GM18526 (cell line): ENCODE data around the gene CPA4.

Experiments used
- POLR2A ChIP-seq: IDR thresholded peaks from 3 replicates; pipeline ENCODE4 v1.6.1; 2011; ENCODE audit not compliant: insufficient read length; ENCODE audit errors: extremely low read depth

The CPA4 gene

GRCh38 chr7:130346177-130346905 lies 53.4 kb downstream of the CPA4 start:
- TF ChIP-seq POLR2A: no peak

- no peak for TF ChIP-seq POLR2A
Measured at GRCh38 chr7:130346941-130347340, 54.0 kb downstream of the CPA4 start.

DNA sequence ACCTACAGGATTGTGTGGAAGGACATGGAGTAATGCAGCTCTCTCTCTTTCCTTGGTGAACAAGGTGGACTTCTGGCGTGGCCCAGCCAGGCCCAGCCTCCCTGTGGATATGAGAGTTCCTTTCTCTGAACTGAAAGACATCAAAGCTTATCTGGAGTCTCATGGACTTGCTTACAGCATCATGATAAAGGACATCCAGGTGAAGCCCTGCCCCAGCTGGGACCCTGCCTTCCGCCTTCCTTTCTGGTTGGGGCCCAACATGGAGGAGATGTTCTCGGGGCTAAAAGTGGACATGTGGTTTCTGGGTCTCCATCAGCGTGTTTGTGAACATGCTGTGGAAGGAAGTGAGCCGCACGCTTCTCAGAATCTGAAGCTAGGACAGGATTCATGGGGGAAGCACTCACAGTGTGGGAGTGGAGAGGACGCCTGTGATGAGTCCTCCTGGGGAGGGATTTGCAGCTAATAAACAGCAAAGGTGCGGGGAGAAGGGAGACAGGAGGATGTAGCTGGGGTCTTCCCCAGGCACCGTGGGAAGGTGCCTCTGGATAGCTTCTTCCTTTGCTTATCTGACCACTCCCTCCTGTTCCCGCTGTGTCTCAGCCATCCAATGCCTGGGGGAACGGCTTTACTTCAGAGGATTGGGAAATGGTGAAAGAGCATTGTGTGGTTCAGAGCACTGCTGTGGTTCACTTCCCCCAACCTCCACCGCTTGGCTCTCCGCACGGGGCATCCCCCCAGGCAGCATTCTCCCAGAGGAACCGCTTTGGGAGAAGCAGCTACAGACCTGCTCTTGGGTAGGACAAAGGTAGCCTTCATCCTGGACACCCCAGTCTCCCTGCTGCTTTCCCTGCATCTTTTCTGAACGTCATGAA lies 57.2 kb downstream of the CPA4 start:
- TF ChIP-seq POLR2A: no peak

DNA sequence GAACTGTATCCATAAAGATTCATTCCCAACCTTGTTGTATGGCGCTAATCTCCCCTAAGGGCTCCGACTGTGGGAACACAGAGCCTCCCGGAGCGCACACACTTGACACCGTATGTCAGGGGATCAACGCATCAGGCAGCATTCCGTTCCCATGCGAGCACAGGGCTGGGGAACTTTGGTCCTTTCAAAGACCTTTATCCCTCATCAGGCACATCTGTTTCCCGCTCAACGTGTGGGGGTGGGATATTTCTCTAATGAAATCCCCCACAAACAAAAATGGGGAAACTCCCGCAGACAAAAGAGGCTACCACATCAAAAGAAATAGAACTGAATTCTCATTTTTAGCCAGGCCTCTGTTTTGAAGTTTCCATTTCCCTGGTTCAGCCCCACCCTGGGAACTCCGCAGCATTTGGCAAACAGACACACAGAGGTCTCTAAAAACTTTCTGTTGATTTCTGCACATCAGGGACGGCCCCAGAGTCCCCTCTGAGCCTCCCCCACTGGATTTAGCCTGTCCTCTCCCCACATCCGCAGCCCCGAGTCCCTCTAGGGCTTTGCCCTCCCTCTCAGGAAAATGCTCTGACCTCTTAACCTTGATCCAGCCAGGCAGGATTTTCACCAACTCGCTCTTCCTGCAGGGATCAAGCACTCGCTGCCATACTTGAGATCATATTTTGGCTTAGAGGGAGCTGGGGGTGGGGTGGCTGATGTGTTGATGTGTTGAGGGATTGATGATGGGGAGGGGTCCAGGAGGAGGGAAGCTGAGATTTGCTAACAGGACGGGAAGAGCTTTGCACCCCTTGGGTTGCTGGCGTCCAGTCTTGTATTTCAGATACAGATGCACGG lies 58.2 kb downstream of the CPA4 start:
- TF ChIP-seq POLR2A: no peak

- no peak for TF ChIP-seq POLR2A
Measured at GRCh38 chr7:130351791-130352090, 58.8 kb downstream of the CPA4 start.

DNA sequence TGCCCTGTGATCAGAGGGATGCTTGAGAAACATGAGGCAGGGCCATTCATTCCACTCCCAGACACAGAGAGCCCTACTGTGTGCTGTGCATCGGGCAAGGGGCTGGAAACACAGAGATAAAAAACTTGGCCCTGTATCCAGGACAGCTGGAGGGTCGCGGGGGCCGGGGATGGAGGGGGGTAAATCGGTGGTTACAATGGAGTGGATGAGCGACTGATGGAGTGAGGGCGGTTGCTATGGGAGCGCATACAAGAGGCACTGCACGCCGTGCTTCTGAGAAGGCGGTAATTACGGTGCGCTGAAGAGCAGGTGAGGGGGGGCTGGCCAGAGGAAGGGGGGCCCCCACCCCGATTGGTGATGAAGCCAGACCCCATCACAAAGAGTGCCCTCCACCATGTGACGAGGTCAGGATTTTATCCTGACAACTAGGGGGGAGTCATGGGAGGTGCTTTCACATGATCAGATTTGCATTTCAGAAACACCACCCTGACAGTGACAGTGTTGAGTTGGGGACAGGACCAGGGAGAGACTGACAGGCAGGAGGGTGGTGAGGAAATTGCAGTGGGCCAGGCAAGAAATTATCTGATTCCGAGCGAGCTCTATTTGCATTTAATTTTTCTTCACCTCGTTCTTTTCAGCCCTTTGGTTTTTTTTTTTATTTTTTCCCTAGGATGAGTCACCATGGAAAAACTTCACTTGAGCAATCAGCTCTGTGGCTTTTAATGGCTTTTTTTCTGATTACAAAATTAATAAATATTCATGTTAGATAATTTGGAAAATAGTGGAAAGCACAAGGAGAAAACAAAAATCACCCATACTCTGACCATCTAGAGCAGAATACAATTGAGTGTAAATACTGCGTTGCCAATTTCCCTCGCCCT lies 59.5 kb downstream of the CPA4 start:
- no peak for TF ChIP-seq POLR2A

DNA sequence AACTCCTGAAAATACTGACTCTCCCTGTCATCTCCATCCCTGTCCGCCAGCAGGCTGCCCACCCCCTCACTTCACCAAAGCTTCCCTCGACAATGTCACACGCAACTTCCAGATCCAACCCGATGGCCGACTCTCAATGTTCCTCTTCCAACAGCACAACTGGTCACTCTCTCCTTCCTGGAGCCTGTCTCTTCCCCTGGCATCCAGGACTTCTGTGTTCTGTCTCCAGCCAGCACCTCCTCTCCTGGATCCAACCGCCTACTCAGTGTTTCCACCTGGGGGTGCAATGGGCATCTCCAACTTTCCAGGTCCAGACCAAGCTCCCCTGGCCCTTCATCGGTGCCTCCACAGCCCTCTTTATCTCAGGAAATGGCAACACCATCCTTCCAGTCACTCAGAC lies 60.2 kb downstream of the CPA4 start:
- no peak for TF ChIP-seq POLR2A

- TF ChIP-seq POLR2A: no peak
Measured at GRCh38 chr7:130356121-130356875, 63.3 kb downstream of the CPA4 start.

DNA sequence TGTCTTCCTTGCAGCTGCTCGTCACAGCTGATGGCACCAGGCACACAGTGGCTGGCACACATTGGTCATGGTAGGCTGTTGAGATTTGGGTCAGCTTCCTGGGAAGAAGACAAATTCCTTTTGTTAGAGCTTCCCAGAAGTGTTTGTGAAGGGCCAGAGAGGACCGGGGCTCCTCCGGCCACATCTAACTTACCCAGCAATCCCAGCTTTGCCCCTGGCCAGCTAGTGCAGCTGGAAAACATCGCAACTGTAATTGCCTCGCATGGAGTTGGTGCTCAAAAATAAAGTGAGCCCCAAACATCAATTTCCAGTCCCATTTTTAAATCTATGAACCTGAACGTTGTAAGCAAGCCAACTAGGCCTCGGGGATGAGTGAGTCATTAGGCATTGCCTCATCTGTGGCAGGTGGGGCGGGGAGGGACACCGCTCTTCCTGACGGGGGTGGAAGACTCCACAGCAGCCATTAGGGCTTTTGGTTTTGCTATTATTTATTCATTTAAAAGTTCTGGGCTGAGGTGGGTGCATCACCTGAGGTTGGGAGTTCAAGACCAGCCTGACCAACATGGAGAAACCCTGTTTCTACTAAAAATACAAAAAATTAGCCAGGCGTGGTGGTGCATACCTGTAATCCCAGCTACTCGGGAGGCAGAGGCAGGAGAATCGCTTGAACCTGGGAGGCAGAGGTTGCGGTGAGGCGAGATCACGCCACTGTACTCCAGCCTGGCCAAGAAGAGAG lies 64.1 kb downstream of the CPA4 start:
- no peak for TF ChIP-seq POLR2A

- no peak for TF ChIP-seq POLR2A
Measured at GRCh38 chr7:130358471-130358870, 65.5 kb downstream of the CPA4 start.

- no peak for TF ChIP-seq POLR2A
Measured at GRCh38 chr7:130359276-130359857, 66.4 kb downstream of the CPA4 start.

- no peak for TF ChIP-seq POLR2A
Measured at GRCh38 chr7:130360518-130360917, 67.6 kb downstream of the CPA4 start.

- no peak for TF ChIP-seq POLR2A
Measured at GRCh38 chr7:130361681-130362080, 68.7 kb downstream of the CPA4 start.
